DMS 273 (cell line): ENCODE results near the gene PFAS.
A peak's percentile ranks its signal among the peaks of the same experiment; 100 is the strongest.
"Not testable (repeated sequence)": the region's sequence is repeated elsewhere in the genome, so short reads cannot be mapped to it uniquely, and the experiment has no call there.

Experiments used
- DNase-seq: peaks from one replicate; lab custom pipeline; 2025; ENCODE audit not compliant: unreplicated experiment; lab: John Stamatoyannopoulos, UW

Gene PFAS

GRCh38 chr17:8225813-8226535, 23.1 kb upstream of the PFAS start:
- peak; percentile 68 for DNase-seq

DNA sequence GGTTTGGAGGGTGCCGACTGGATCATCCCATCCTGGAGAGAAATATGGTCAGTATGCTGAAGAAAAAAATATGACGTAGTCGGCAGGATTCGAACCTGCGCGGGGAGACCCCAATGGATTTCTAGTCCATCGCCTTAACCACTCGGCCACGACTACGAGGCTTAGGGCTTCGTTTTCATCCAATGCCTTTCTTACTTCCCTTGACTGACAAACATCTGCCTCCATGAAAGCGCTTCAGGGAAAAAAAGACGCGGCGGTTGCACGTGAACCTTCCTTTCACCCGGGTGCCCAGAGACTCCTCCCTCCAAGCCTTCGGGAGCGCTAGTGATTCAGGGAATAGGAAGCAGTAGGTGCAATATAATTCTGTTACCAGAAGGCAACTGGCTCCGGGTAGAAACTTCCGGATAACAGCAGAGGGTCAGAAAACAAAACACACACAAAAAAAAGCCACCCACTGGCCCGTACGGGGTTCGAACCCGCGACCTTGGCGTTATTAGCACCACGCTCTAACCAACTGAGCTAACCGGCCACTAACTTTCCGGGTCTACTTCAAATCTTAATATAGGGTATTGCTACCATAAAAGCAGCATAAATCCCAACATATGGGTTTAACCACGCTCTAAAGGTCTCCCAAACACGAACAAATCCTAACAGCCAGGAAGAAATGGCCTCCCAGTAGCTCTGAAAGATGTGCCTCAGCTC, 22.4 kb upstream of the PFAS start:
- peak; percentile 67 for DNase-seq

GRCh38 chr17:8227238-8227581, 21.9 kb upstream of the PFAS start:
- no peak for DNase-seq

DNA sequence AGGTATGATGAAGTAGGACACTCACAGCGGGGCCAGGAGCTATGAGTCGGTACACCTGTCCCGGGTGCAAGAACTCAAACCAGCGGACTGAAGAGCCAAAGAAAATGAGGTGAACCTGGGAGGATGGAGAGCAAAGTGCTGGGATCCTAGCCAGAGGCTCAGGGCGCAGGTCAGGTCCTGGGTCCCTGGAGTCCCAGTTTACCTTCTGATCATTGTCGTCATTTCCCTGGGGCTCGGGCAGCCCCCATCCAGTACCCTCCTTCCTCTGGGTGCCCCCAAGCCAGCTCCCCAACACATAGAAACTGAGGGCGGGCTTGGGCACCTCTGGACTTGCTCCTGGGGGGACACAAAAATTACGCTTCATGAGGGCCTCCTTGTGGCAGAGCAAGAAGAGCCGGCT, 17.4 kb upstream of the PFAS start:
- no peak for DNase-seq

DNA sequence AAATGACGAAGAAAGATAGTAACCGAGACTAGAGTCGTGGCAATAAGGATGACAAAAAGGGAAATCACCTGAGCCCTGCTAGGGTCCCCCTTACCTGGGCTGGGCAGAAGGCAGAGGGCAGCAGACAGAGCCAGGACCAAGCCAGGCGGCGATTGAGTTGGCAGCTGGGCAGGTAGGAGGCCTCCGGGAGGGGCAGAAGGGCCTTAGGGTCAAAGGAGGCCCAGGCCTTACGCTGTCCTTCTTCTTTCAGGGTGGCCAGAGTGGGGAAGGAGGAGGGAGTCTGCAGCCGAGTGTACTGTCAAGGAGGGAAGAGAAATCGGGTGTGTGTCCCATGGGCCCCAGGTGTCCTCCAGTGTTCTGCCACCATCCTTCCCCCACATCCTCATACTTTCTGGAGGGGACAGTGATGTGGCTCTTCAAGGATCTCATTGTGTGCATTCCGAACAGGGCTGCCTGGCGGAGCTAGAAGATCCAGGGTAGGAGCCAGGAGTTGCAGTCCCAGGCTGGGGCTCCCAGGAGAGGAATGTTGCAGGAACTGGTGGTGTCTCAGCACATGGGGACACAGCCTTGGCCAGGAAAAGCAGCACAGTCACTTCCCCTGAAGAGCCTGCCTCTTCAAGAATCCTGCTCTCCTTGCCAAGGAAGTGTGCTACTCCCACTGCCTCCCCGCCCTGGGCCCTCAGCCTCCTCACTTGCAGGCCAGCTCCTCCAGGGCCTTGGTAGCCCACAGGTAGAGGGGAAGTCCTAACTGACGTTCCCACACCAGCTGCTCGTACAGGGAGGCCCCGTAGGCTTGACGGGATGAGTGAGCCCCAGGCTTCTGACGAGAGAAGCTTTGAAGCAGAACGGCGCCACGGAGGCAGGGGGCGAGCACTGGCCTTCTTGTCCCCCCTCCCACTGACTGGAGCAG, 14.5 kb upstream of the PFAS start:
- no peak for DNase-seq

DNA sequence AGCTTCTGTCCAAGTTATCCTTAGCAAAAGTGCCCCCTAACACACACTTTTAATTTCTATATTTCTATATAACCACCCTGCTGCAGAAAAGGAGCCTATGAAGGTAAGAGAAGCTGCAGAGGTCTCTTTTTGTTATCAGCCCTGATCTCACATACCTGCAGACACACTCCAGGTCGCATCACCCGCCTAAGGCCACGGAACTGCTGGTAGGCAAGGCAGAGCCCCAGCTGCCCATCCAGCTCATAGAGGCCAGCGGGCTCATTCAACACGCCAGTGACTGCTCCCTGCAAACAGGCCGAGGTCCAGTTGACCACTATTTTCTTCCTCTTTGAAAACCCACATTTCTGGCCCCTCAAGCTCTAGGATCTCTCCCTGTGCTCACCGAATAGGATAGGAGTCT, 13.4 kb upstream of the PFAS start:
- DNase-seq: no peak

- DNase-seq: no peak
Observed at GRCh38 chr17:8237175-8237574, 11.9 kb upstream of the PFAS start.

DNA sequence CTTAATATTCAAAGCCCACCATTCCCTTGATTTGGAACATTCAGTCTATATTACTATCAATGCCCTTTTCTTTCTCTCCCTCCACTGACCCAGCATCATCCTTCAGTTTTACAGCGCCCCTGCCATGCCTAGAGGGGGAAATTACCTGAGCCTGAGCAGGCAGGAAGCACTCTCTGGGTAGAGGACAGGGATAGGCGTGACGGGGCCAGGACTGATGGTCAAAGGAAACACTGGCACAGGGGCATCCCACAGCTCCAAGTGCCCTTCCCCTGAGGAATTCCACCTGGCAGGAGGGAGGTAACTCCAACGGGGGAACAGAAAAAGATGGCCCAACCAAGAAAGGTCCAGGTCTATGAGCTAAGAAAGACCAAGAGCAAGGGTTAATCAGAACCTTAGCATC, 11.2 kb upstream of the PFAS start:
- no peak for DNase-seq

GRCh38 chr17:8243827-8244226, 5.3 kb upstream of the PFAS start:
- DNase-seq: no peak

GRCh38 chr17:8244768-8245167, 4.3 kb upstream of the PFAS start:
- no peak for DNase-seq

- DNase-seq: no peak
Observed at GRCh38 chr17:8249621-8250500, 772 bp downstream of the PFAS start.

GRCh38 chr17:8251411-8251810, 2.3 kb downstream of the PFAS start:
- DNase-seq: not testable (repeated sequence)

DNA sequence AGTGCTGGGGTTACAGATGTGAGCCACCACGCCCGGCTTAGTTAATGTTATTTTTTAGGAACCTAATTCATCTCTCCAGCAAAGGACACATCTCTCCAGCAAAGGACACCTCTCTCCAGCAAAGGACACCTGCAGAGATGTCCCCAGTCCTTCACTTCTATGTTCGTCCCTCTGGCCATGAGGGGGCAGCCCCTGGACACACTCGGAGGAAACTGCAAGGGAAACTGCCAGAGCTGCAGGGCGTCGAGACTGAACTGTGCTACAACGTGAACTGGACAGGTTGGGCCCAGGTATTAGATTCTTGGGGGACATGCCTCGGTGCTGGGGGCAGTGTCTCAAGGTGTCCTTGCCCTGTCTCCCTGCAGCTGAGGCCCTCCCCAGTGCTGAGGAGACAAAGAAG, 4.7 kb downstream of the PFAS start:
- peak; percentile 36 for DNase-seq

- DNase-seq: no peak
Observed at GRCh38 chr17:8254881-8255280, 5.8 kb downstream of the PFAS start.

DNA sequence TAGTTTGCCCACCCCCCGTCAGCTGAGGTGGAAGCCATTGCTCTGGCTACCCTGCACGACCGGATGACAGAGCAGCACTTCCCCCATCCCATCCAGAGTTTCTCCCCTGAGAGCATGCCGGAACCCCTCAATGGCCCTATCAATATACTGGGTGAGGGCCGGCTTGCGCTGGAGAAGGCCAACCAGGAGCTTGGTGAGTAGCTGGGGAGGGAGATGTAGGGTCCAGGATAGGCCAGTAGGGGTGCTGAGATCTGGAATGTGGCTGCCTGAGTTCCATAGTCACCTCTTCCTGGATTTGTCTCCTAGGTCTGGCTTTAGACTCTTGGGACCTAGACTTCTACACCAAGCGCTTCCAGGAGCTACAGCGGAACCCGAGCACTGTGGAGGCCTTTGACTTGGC, 6.4 kb downstream of the PFAS start:
- DNase-seq: peak; percentile 26

DNA sequence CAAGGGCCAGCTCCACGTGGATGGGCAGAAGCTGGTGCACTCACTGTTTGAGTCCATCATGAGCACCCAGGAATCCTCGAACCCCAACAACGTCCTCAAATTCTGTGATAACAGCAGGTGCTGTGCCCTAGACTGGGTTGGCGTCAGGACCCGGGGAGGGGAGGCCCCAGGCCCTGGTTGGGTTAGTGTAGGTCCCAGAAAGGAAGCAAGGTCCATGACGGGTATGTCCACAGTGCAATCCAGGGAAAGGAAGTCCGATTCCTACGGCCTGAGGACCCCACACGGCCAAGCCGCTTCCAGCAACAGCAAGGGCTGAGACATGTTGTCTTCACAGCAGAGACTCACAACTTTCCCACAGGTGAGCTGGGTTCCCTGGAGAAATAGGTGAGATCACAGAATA, 7.2 kb downstream of the PFAS start:
- no peak for DNase-seq

- no peak for DNase-seq
Observed at GRCh38 chr17:8256691-8257090, 7.6 kb downstream of the PFAS start.

DNA sequence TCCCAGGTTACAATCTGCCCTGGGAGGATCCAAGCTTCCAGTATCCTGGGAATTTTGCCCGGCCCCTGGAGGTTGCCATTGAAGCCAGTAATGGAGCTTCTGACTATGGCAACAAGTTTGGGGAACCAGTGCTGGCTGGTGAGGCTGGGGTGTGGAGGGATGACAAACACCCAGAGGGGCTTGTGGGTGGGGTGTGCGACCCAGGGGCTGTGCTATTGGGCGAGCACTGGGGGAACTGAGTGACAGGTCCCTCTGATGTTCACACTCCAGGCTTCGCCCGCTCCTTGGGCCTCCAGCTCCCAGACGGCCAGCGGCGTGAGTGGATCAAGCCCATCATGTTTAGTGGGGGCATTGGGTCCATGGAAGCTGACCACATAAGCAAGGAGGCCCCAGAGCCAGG, 8.7 kb downstream of the PFAS start:
- no peak for DNase-seq

- no peak for DNase-seq
Observed at GRCh38 chr17:8264320-8264719, 15.2 kb downstream of the PFAS start.

- peak; percentile 37 for DNase-seq
Observed at GRCh38 chr17:8264836-8265542, 15.9 kb downstream of the PFAS start.
